ENCODE data around the gene SLC4A7.

- no peak for TF ChIP-seq POLR2A (IDR thresholded peaks at IDR 0.05; ENCODE audit: low read depth, low read length)
- TF ChIP-seq SPI1 (IDR thresholded peaks at IDR 0.05; ENCODE audit: low read depth, low read length), result no peak
- TF ChIP-seq POLR2AphosphoS5 (IDR thresholded peaks at IDR 0.05; ENCODE audit: low read depth, low read length), result no peak
- no peak for TF ChIP-seq PAX5 (IDR thresholded peaks at IDR 0.05; ENCODE audit: insufficient read depth, low read length, severe bottlenecking)
These were observed 16.6 kb downstream of the SLC4A7 start for GRCh38 chr3:27467545-27467944.
